HG03060 (cell line): ENCODE results near the gene LIMD2.

Source experiments
- ATAC-seq: cut with Tn5 transposase; IDR thresholded peaks from one replicate; pipeline ENCODE4 v1.9.1; 2021; ENCODE audit warnings: low read depth, moderate number of reproducible peaks; ENCODE audit not compliant: unreplicated experiment

LIMD2 gene

DNA sequence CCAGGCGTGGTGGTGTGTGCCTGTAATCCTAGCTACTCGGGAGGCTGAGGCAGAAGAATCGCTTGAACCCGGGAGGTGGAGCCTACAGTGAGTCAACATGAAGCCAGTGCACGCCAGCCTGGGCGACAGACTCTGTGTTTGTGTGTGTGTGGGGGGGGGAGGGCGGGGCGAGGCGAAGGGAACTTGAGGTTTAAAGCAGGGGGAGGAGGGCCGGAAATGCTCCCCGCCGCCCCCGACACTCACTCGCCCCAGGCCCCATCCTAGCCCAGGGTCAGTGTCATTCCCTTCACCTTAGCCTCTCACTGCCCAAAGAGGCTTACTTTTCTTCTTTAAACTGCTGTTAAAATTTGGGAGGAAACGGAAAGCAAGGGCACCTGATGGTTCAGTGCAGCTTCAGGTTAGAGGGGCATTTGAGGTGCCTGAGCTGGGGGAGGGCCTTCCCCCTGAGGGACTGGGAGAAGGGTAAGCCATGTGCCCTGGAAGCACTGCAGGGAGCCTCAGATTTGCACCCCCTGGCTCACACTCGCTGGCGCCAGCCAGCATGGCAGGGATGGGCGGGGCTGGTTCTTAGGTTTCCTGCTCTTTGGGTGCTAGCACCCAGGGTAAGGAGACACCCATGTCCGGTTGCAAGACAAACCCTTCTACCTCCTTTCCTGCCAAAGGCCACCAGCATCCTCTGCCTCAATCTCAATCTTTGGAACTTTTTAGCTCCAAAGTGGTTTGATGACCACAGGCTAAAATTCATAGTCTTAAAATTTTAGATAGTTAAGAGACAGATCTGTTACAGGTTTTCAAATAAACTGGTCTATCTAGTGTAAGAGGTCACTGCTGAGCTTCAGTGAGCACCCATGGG is 2.2 kb upstream of the LIMD2 start:
- ATAC-seq, result no peak

DNA sequence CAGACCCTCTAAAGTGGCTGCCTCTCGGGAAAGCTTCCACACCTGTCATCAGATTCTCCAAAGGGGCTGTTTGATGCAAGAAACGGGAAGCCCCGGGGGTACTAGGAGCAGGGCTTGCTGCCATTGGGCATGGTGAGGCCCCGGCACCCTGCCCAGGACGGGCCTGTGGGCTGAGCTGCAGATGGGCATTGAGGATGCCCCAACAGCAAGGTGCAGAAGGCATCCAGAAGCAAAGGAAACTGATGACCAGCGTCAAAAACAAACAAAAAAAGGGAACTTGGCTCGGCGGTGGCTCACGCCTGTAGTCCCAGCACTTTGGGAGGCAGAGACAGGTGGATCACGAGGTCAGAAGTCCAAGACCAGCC is 1.5 kb upstream of the LIMD2 start:
- no peak for ATAC-seq

DNA sequence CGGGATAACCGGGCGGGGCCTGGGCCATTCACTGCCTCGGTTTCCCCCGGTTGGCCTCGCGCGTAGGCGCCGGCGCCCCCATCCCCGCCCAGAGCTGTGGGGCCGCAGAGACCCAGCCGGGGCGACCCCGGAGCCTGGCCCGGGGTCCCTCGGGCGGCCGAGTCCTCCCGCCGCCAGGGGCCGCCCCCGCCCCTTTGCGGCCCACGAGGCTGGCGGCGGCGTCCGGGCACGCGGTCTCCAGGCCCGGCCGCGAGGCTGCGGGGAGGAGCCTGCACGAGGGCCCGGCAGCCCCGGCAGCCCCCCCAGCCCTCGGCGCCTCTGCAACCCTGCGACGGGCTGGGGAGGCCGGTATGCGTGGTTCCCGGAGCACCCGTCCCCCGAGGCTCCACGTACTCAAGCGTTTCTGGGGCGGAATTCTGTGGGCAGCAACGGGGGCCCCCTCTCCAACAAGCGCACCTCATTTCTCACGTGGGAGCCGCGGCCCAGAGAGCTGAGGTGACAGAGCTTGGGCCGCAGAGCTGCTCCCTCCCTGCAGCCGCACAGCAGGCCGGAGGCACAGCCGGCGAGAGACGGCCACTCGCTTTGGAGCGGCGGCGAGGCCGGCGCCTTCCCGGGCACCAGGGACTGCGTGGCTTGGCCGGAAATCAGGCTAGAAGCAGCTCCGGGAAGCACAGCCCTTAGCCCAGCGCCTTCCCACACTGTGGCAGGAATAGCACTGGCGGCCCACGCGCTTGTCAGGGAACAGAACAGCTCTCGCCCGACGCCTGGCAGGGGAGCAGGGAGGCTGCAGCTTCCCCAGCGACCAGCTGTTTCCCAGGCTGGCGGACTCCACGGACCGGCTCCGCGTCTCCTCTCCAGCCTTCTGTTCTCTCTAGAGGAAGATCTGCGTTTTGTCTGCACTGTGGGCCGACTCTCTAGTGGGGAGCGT is 867 bp upstream of the LIMD2 start:
- ATAC-seq, result no peak

DNA sequence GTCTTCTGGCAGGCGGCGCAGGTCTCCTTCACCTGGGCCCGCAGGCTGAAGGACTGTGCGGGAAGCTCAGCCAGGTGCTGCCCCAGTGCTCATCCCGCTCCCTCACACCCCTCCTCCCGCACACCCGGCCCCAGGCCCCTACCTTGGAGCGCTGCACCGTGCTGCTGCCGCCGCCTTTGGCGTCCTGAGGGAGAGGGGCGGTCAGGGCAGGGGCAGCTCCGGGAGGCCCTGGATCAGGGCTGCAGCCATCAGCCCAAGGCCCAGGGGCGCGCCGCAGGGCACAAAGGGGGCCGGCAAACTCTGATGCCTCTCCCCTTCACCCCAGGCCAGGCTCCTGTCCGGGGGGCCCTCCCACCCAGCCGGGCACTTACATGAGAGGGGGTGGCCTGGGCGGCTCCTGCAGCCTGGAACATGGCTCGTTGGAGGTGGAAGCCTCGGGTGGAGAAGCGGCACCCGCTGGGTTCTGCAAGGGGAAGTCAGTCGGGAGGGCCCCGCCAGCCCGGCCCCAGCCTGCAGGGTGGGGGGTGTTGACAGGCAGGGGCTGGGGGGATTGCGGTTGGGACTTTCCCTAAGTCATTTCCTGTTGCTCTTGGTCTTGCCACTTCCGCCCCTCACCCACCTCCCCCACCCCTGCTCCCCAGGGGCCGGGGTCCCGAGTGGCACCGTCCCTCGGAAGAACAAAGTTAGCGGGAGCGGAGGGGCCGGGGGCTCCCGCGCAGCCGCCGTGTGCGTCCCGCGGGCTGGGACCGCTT is 863 bp downstream of the LIMD2 start:
- ATAC-seq, result no peak

DNA sequence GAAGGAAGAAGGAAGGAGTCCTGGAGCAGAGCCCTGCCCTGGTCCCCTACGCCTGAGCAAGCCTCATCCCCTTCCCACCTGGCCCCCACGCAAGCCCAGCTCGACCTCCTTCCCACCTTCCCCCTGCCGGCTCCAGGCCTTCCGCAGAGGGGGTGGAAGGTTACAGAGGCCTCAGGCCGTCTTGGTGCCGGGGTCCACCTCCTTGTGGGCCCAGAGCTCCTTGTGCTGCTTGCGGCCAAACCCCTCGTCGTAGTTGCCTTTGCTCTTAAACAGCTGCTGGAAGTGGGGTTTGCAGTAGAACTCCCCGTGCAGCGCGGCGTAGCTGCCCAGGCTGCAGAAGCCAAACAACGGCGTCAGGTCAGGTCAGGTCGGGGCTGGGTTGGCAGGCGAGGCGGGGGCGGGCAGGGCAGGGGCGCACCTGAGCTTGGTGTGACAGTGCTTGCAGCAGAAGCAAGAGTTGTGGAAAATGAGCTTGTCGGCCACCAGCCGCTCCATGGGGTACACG is 1.5 kb downstream of the LIMD2 start:
- no peak for ATAC-seq

GRCh38 chr17:63697341-63698286 is 2.3 kb downstream of the LIMD2 start:
- ATAC-seq, result no peak

- ATAC-seq, result no peak
Measured at GRCh38 chr17:63696381-63696961, 3.5 kb downstream of the LIMD2 start.

- no peak for ATAC-seq
Measured at GRCh38 chr17:63695889-63696288, 4.0 kb downstream of the LIMD2 start.

DNA sequence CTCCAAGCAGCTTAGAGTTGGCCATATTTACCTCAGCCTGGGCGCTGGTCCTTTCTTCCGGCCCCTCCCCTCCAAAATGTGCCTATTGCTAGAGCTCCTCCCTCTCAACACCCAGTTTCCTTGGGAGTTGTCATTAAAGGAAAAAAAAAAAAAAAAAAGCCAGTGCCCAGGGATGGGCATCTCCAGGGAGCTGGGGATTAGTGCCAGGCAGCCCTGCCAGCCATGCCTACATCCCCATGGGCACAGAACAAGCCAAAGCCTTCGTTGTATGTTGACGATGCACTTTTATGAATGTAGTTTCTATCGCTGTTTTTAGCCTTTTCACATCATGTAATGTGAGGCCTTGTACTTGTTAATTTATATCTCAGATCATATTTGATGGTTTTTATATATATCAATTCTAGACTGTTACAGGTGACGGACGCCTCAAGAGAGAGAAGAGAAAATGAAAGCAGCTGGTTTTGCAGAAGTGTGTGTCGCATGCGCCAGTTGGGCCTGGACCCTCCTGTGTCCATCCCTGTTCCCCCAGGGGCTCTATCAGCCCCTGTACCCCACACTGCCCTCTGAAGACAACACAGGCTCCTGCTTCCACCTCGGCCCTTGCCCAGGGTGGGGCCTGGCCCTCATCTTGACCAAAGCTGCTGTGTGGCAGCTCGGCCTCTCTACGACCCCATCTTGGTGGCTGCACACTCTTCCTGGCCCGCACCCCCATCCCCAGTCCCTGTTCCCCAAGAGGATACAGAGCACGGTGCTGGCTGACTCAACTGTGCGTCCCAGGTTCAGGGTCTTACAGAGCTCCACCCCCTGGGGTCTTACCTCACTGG is 4.8 kb downstream of the LIMD2 start:
- no peak for ATAC-seq

GRCh38 chr17:63694229-63694949 is 5.5 kb downstream of the LIMD2 start:
- ATAC-seq, result no peak

- no peak for ATAC-seq
Measured at GRCh38 chr17:63693411-63694113, 6.4 kb downstream of the LIMD2 start.

DNA sequence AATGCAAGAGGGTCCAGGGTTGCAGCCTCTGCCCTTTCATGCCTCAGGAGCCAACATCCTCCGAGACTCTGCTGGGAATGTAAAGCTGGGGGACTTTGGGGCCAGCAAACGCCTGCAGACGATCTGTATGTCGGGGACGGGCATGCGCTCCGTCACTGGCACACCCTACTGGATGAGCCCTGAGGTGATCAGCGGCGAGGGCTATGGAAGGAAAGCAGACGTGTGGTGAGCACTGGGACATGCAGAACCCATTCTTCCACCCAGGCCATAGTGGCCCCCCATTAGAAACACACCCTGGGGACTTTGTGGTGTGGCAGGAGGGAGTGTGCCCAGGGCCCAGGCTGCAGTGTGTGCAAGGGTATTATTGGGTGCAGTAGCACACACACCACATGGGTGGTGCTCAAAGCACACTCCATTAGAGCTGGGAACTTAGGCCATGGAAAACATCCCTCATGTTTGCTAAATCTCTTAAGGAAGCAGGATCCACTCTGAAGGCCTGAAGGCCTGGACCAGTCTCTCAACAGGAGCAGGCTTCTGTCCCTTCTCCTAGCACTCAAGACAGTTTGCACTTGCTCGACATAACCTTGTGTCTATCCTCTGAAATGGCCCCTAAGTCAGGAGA is 7.6 kb downstream of the LIMD2 start:
- ATAC-seq, result no peak

DNA sequence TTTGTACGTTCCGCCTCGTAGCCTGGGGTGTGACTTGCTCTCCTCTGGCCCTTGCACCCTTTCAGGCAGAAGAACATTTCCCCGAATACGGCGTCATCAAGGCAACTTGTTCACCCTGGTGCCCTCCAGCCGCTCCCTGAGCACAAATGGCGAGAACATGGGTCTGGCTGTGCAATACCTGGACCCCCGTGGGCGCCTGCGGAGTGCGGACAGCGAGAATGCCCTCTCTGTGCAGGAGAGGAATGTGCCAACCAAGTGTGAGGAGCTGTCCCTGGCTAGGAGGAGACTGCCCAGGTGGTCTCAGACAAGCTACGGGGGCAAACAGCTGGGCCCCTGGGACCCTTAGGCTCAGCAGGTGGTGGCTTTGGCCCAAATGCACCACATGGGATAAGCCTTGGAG is 10.4 kb downstream of the LIMD2 start:
- no peak for ATAC-seq

GRCh38 chr17:63688396-63689020 is 11.4 kb downstream of the LIMD2 start:
- no peak for ATAC-seq

DNA sequence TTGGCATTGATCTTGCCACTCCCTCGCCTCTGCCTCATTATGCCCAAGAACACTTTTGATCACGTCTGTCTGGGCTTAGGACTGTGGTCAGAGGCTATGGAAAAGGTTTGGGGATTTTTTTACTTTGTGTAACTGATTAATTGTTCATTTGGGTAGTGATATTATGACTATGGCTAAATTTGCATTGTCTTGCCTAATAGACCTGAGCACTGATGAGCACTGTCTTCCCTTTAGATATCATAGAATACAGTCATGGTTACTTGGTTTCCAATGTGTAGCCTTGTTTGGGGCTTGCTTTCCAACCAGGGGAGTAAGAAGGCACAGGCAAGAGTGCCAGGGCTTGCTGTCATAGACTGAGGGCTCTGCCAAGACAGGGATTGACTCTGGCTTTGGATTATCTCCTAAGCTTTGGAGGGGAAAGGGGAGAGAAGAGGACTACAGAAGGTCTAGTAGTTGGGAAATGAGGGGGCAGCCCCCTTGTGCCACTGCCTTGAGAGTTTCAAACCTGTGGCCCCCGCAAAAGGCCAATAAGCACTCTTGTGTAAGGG is 13.7 kb downstream of the LIMD2 start:
- no peak for ATAC-seq

GRCh38 chr17:63685578-63685977 is 14.3 kb downstream of the LIMD2 start:
- ATAC-seq, result no peak
